Duodenal mucosa (tissue), 2 donors: ENCODE measurements around the gene EXOC6B.
"Not testable (repeated sequence)": the region's sequence is repeated elsewhere in the genome, so short reads cannot be mapped to it uniquely, and the experiment has no call there.

Experiments used
- H3K27ac ChIP-seq: one replicate; pipeline ENCODE4 v1.7.0; 2013; ENCODE audit warnings: low read depth, low read length
- H3K27me3 ChIP-seq, 2 donors: one replicate each; pipeline ENCODE4 v1.7.0; 2013; ENCODE audit warnings: low read length in 2 of 2, control low read depth in 1 of 2; ENCODE audit not compliant: insufficient read depth in 2 of 2, control insufficient read depth in 1 of 2
- H3K36me3 ChIP-seq, 2 donors: one replicate each; pipeline ENCODE4 v1.7.0; 2013; ENCODE audit warnings: low read length in 2 of 2, control low read depth in 1 of 2; ENCODE audit not compliant: insufficient read depth in 2 of 2, control insufficient read depth in 1 of 2
- H3K4me1 ChIP-seq, 2 donors: one replicate each; pipeline ENCODE4 v1.7.0; 2013; ENCODE audit warnings: low read length in 2 of 2, control low read depth in 1 of 2; ENCODE audit not compliant: insufficient read depth in 2 of 2, control insufficient read depth in 1 of 2
- H3K4me3 ChIP-seq, 2 donors: one replicate each; pipeline ENCODE4 v1.7.0; 2013; ENCODE audit warnings: low read length in 2 of 2, low read depth in 1 of 2
- H3K9ac ChIP-seq, 2 donors: one replicate each; pipeline ENCODE4 v1.7.0; 2013; ENCODE audit warnings: low read length in 2 of 2, low read depth in 1 of 2
- H3K9me3 ChIP-seq, 2 donors: one replicate each; pipeline ENCODE4 v1.7.0; 2013; ENCODE audit warnings: low read length in 2 of 2, control low read depth in 1 of 2; ENCODE audit not compliant: control insufficient read depth in 1 of 2

EXOC6B gene

DNA sequence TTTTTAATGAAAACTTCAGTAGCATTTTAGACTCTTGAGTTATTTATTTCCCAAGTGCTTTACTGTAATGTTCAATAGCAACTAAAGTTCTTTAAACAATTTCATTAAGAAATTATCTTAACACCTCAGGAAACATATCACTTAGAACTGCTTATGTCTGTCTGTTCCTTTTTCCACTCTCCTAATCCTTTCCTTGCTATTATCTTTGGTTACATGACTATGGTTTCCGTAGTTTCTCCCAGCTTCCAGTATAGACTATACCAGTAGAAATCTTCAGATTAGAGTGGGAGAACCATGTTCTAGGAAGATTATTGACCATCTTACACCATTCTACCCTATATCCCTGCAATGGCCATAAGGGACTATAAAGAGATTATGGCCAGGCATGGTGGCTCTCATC, 280.0 kb downstream of the EXOC6B start:
- Histone ChIP-seq H3K27me3 (no peaks in the 10 kb centered on the region), H3K36me3 (no peaks in the 10 kb centered on the region), H3K4me1 (peaks cover 5 to 16% of the 10 kb centered on the region in 2 donors), H3K9me3 (no peaks in the 10 kb centered on the region), H3K9ac (no peak overlapping the region), H3K27ac (no peak overlapping the region), H3K4me3 (no peak overlapping the region)

DNA sequence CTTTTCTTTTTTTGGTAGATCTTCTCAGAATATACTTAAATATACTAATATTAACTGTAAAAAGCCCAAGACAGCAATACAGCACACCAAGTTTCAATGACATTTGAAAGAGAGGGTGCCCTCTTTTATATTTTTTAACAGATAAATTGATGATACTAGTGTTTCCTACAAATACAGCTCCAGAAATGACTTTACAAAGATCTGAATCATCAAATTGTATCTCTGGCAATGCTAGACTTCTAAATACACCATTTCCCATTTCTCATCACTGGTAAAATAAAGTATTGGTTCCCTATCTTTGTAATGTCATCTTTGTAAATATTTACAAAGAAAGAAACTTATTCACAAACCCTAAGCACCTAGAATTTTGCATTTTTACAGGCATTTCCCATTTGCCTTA, 281.3 kb downstream of the EXOC6B start:
- Histone ChIP-seq H3K4me3 (no peak overlapping the region), H3K4me1 (peaks cover 5 to 16% of the 10 kb centered on the region in 2 donors), H3K27me3 (no peaks in the 10 kb centered on the region), H3K9me3 (no peaks in the 10 kb centered on the region), H3K9ac (no peak overlapping the region), H3K36me3 (no peaks in the 10 kb centered on the region), H3K27ac (no peak overlapping the region)

DNA sequence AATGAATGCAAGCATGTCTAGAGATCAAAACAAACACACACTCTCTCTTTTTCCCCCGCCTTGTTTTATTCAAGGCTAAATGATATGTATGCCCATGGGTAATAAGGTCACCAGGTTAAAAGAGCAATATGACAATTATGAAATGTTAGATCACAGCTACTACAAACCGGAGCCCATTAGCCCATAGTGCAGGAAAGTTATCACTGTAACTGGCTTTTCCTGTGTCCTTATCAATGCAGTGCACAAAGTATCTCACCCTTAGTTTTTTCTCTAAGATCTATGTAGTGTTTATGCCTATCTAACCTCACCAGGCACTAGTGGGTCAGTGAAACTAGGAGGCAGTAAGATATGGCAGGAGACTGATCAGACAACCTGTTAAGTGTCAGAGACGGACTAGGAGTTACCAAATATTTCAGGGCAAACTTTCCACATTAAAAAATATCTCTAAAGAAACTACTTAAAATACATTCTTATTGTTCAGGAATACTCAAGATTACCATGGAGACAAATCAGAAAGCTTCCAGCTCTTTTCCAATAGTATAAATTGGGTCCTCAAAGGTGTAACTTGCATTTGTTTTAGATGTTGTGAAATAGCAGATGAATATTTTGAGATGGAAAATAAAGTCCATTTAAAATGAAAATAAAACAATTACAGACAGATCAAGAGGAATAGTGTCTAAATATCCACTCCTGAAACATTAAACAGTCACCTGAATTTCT, 282.2 kb downstream of the EXOC6B start:
- H3K9me3 ChIP-seq: no peaks in the 10 kb centered on the region
- H3K27ac ChIP-seq: no peak overlapping the region
- H3K9ac ChIP-seq: no peak overlapping the region
- H3K4me1 ChIP-seq: peaks cover 5 to 16% of the 10 kb centered on the region in 2 donors
- H3K27me3 ChIP-seq: no peaks in the 10 kb centered on the region
- no peaks in the 10 kb centered on the region for H3K36me3 ChIP-seq
- H3K4me3 ChIP-seq: no peak overlapping the region

DNA sequence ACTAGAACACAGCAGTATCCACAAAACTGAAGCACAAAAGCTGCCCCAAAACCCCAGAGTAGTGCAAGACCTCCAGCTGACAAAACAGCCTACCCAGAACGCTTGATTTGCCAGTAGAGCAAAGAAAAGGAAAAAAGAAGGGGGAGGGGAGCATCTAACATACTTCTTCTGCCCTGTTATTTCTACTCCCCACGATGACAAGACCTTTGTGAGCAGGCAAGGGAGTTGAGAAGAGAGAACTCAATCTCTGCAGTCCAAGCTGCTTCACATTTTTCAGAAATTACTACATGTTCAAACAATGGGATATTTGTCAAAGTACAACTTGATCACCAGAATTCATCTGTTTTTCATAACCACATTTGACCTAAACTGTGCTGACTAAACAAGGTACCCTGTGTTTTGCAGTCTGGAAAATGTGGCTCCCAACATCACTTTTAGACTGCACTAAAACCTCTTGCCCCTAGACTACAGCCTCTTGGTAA, 286.7 kb downstream of the EXOC6B start:
- no peaks in the 10 kb centered on the region for H3K36me3 ChIP-seq
- H3K4me1 ChIP-seq: peaks cover 0 to 14% of the 10 kb centered on the region in 2 donors
- no peak overlapping the region for H3K9ac ChIP-seq
- no peaks in the 10 kb centered on the region for H3K9me3 ChIP-seq
- no peak overlapping the region for H3K27ac ChIP-seq
- no peaks in the 10 kb centered on the region for H3K27me3 ChIP-seq
- no peak overlapping the region for H3K4me3 ChIP-seq

DNA sequence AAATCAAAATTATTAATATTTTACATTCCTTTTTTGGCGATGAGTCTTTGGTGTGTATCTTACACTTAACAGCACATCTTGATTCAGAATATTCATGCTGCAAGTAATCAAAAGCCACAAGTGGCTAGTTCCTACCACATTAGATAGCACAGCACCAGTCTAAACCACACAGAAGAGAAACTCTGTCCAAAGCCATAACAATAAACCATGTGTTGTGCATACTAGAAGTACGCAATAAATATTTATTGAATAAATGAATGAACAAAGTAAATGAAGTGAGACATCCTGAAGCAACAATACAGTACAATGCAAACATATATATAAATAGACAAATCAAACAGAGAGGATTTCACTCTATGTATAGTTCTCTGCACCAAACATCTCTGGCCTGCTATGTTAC, 287.3 kb downstream of the EXOC6B start:
- H3K27me3 ChIP-seq: no peaks in the 10 kb centered on the region
- no peaks in the 10 kb centered on the region for H3K36me3 ChIP-seq
- peaks cover 0 to 14% of the 10 kb centered on the region in 2 donors for H3K4me1 ChIP-seq
- H3K4me3 ChIP-seq: no peak overlapping the region
- no peaks in the 10 kb centered on the region for H3K9me3 ChIP-seq
- H3K9ac ChIP-seq: no peak overlapping the region
- no peak overlapping the region for H3K27ac ChIP-seq

DNA sequence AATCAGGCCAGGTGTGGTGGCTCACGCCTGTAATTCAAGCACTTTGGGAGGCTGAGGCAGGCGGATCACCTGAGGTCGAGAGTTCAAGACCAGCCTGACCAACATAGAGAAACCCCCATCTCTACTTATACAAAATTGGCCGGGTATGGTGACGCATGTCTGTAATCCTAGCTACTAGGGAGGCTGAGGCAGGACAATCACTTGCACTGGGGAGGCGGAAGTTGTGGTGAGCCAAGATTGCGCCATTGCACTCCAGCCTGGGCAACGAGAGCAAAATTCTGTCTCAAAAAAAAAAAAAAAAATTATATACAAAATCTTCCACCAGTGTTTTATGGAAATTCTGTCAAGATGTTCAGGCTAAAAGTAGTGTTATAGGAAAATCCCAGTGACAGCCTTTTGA, 290.2 kb downstream of the EXOC6B start:
- H3K4me1 ChIP-seq: peaks cover 0 to 17% of the 10 kb centered on the region in 2 donors
- not testable (repeated sequence) for H3K9me3 ChIP-seq

DNA sequence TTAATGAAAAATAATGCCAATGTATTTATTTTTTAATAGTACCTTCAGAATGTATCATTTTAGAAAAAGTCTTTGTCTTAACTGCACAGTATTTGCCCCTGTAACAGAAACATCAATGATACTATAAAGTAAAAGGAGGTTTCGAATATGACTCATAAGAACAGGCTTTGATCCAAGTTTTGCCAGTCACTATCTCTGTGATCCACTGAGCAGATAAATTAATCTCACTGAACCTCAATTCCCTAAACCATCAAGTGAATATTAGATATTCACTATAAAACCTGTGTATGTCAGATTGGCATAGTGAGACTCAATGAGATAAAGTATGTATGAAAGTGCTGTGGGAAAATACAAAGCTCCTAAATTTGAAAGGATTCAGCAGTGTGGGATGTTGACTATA, 292.1 kb downstream of the EXOC6B start:
- no peak overlapping the region for H3K9ac ChIP-seq
- no peak overlapping the region for H3K4me3 ChIP-seq
- no peak overlapping the region for H3K27ac ChIP-seq
- H3K36me3 ChIP-seq: no peaks in the 10 kb centered on the region
- H3K27me3 ChIP-seq: no peaks in the 10 kb centered on the region
- no peaks in the 10 kb centered on the region for H3K9me3 ChIP-seq
- H3K4me1 ChIP-seq: peaks cover 0 to 17% of the 10 kb centered on the region in 2 donors

More for the DNA sequence above, 290.2 kb downstream of the EXOC6B start:
- not testable (repeated sequence) for H3K36me3 ChIP-seq, H3K27me3 ChIP-seq, H3K4me3 ChIP-seq, H3K9ac ChIP-seq, H3K27ac ChIP-seq

DNA sequence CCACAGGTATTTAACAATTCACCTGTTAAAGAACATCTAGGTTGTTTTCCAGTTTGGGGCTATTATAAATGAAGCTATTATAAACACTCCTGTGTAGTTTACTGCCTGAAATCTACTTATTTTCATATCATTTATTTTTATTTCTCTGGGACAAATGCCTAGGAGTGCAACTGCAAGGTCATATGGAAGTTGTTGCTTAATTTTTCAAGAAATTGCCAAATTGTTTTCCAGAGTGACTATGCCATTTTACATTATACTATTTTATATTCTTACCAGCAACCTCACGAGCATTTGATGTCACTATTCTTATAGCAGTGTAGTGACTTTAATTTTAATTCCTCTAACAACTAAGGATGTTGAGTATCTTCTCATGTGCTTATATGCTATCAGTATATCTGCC, 298.4 kb downstream of the EXOC6B start:
- H3K9ac ChIP-seq: no peak overlapping the region
- H3K4me1 ChIP-seq: peaks cover 0 to 13% of the 10 kb centered on the region in 2 donors
- H3K27ac ChIP-seq: no peak overlapping the region
- no peaks in the 10 kb centered on the region for H3K36me3 ChIP-seq
- no peaks in the 10 kb centered on the region for H3K9me3 ChIP-seq
- no peak overlapping the region for H3K4me3 ChIP-seq
- no peaks in the 10 kb centered on the region for H3K27me3 ChIP-seq

DNA sequence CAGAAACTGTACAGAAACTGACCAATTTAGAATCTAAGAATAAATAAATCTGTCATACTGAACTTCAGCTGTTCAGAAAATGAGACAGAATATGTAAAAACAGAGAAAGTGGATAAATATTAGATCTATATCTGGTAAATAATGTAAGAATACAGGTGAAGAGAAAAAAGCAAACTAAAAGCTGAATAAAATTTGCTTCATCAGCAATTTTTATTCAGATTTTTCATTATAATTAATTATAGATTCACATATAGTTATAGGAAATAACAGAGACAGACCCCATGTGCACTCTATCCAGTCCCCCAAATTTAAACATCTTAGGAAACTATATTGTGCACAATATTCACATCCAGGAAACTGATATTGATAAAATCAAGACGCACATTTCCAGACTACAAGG, 299.2 kb downstream of the EXOC6B start:
- no peak overlapping the region for H3K27ac ChIP-seq
- H3K36me3 ChIP-seq: no peaks in the 10 kb centered on the region
- no peak overlapping the region for H3K4me3 ChIP-seq
- H3K4me1 ChIP-seq: peaks cover 0 to 13% of the 10 kb centered on the region in 2 donors
- no peak overlapping the region for H3K9ac ChIP-seq
- no peaks in the 10 kb centered on the region for H3K27me3 ChIP-seq
- H3K9me3 ChIP-seq: no peaks in the 10 kb centered on the region

DNA sequence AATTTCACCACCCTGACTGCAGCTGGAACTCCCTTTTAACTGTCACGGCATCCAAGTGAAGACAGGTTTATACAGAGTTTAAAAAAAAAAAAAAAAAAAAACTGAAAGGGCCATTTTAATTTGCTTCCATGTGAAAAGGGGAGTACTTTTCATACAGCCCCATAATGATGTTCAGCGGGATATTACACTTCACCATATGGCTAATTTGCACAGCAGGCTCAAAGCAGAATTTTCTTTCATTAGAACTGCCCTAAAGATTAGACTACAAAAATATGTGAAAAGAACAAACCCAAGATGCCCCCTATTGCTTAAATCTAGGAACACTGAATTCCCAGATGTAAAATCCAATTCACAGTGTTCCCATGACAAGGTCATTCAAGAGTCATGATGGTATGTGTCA, 301.8 kb downstream of the EXOC6B start:
- Histone ChIP-seq H3K4me3 (no peak overlapping the region), H3K4me1 (peaks cover 0 to 13% of the 10 kb centered on the region in 2 donors), H3K36me3 (no peaks in the 10 kb centered on the region), H3K9me3 (no peaks in the 10 kb centered on the region), H3K27me3 (no peaks in the 10 kb centered on the region), H3K27ac (no peak overlapping the region), H3K9ac (no peak overlapping the region)
